Natural killer cell treated with Interleukin-12 subunit alpha and Interleukin-12 subunit beta and Interleukin-15 and Interleukin-18, amount 100 ng/mL, for 72 hours (primary cell): ENCODE data around the gene CSMD2. TPM values are rescaled to one million over a fixed set of nuclear protein-coding genes. Genes with fewer than 3 reads are reported as not detected.
A peak's percentile ranks its signal among the peaks of the same experiment; 100 is the strongest.

ENCODE experiments used
- ATAC-seq, 2 donors: fragments of 150-1000 bp; cut with Tn5 transposase in 1 of 2; sonication (Bioruptor Pico), chemical (Tn5 transposase) in 1 of 2; 2 replicates each; pipeline ENCODE4 v1.10.0; 2021
- DNase-seq: peaks from one replicate; pipeline ENCODE4 v3.0.0; 2022; ENCODE audit warnings: low spot score
- H3K27ac Mint-ChIP-seq, 2 donors: 1 replicate in 1 of 2; 2 replicates in 1 of 2; pipeline ENCODE4 v1.8.0; 2022; ENCODE audit warnings: mixed read lengths in 2 of 2, mild to moderate bottlenecking in 1 of 2, moderate library complexity in 1 of 2
- H3K27me3 Mint-ChIP-seq, 2 donors: 1 replicate in 1 of 2; 2 replicates in 1 of 2; pipeline ENCODE4 v1.8.0; 2022; ENCODE audit warnings: mixed read lengths in 2 of 2
- H3K36me3 Mint-ChIP-seq: one replicate; pipeline ENCODE4 v1.8.0; 2022; ENCODE audit warnings: mixed read lengths
- H3K4me1 Mint-ChIP-seq, 2 donors: 1 replicate in 1 of 2; 2 replicates in 1 of 2; pipeline ENCODE4 v1.8.0; 2022; ENCODE audit warnings: low read depth in 2 of 2, mixed read lengths in 2 of 2, mild to moderate bottlenecking in 1 of 2
- H3K4me3 Mint-ChIP-seq: one replicate; pipeline ENCODE4 v1.8.0; 2022; ENCODE audit warnings: mixed read lengths
- H3K9me3 Mint-ChIP-seq: 2 replicates; pipeline ENCODE4 v1.8.0; 2022; ENCODE audit warnings: mixed read lengths
- total RNA-seq, 2 donors: library from RNA; stranded (reverse); gene quantifications; one replicate each; pipeline ENCODE4 v1.2.3, GENCODE V29; 2022

The CSMD2 gene
- total RNA-seq, 2 donors from 2014 or later, result not detected

GRCh38 chr1:34166625-34167361, 1.8 kb upstream of the CSMD2 start:
- Mint-ChIP-seq H3K4me3 (no peak overlapping the region), H3K27ac (no peak overlapping the region), H3K4me1 (peaks cover 0 to 3% of the 10 kb centered on the region in 2 donors), H3K9me3 (no peaks in the 10 kb centered on the region), H3K36me3 (no peaks in the 10 kb centered on the region), H3K27me3 (peaks cover 32 to 63% of the 10 kb centered on the region in 2 donors)
- no peak for ATAC-seq
- DNase-seq, result no peak

- Mint-ChIP-seq H3K27me3 (peaks cover 36 to 63% of the 10 kb centered on the region in 2 donors), H3K36me3 (no peaks in the 10 kb centered on the region), H3K9me3 (no peaks in the 10 kb centered on the region), H3K4me1 (peaks cover 0 to 3% of the 10 kb centered on the region in 2 donors), H3K4me3 (no peak overlapping the region), H3K27ac (no peak overlapping the region)
- no peak for ATAC-seq
- no peak for DNase-seq
Observed at GRCh38 chr1:34166191-34166624, 1.2 kb upstream of the CSMD2 start.

GRCh38 chr1:34165422-34165921, 442 bp upstream of the CSMD2 start:
- no peak for DNase-seq
- Mint-ChIP-seq H3K36me3 (no peaks in the 10 kb centered on the region), H3K4me3 (no peak overlapping the region), H3K4me1 (peaks cover 0 to 3% of the 10 kb centered on the region in 2 donors), H3K9me3 (no peaks in the 10 kb centered on the region), H3K27me3 (peaks cover 37 to 63% of the 10 kb centered on the region in 2 donors), H3K27ac (no peak overlapping the region)
- no peak for ATAC-seq

GRCh38 chr1:34163792-34164731, 968 bp downstream of the CSMD2 start:
- DNase-seq, result no peak
- no peak for ATAC-seq
- Mint-ChIP-seq H3K27ac (no peak overlapping the region), H3K4me3 (peak overlapping the region; percentile 47), H3K27me3 (peaks cover 38 to 63% of the 10 kb centered on the region in 2 donors), H3K4me1 (peaks cover 0 to 3% of the 10 kb centered on the region in 2 donors), H3K9me3 (no peaks in the 10 kb centered on the region), H3K36me3 (no peaks in the 10 kb centered on the region)

GRCh38 chr1:34162852-34163766, 1.9 kb downstream of the CSMD2 start:
- Mint-ChIP-seq H3K27me3 (peaks cover 33 to 58% of the 10 kb centered on the region in 2 donors), H3K4me3 (peak overlapping the region; percentile 47), H3K36me3 (no peaks in the 10 kb centered on the region), H3K9me3 (no peaks in the 10 kb centered on the region), H3K27ac (no peak overlapping the region), H3K4me1 (peaks cover 0 to 3% of the 10 kb centered on the region in 2 donors)
- ATAC-seq (peak; percentile 61 to 69), DNase-seq (no peak)

- ATAC-seq (no peak), DNase-seq (no peak)
- Mint-ChIP-seq H3K27ac (no peak overlapping the region), H3K4me3 (no peak overlapping the region), H3K4me1 (no peaks in the 10 kb centered on the region), H3K27me3 (peaks cover 39 to 60% of the 10 kb centered on the region in 2 donors), H3K9me3 (no peaks in the 10 kb centered on the region), H3K36me3 (no peaks in the 10 kb centered on the region)
Observed at GRCh38 chr1:34156739-34157138, 8.3 kb downstream of the CSMD2 start.

GRCh38 chr1:34155860-34156259, 9.2 kb downstream of the CSMD2 start:
- peaks cover 36 to 51% of the 10 kb centered on the region in 2 donors for H3K27me3 Mint-ChIP-seq
- H3K4me3 Mint-ChIP-seq, result no peak overlapping the region
- ATAC-seq, result no peak

GRCh38 chr1:34153246-34153645, 11.8 kb downstream of the CSMD2 start:
- no peak overlapping the region for H3K27ac Mint-ChIP-seq
- H3K4me3 Mint-ChIP-seq, result no peak overlapping the region
- no peaks in the 10 kb centered on the region for H3K36me3 Mint-ChIP-seq
- H3K4me1 Mint-ChIP-seq, result no peaks in the 10 kb centered on the region
- ATAC-seq, result no peak
- no peak for DNase-seq
- no peaks in the 10 kb centered on the region for H3K9me3 Mint-ChIP-seq
- peaks cover 26 to 31% of the 10 kb centered on the region in 2 donors for H3K27me3 Mint-ChIP-seq

More at GRCh38 chr1:34155860-34156259, 9.2 kb downstream of the CSMD2 start:
- Mint-ChIP-seq H3K9me3 (no peaks in the 10 kb centered on the region), H3K4me1 (no peaks in the 10 kb centered on the region), H3K36me3 (no peaks in the 10 kb centered on the region), H3K27ac (no peak overlapping the region)
- no peak for DNase-seq

GRCh38 chr1:34149501-34149900, 15.5 kb downstream of the CSMD2 start:
- no peak overlapping the region for H3K4me3 Mint-ChIP-seq
- no peak overlapping the region for H3K27ac Mint-ChIP-seq
- no peaks in the 10 kb centered on the region for H3K4me1 Mint-ChIP-seq
- no peaks in the 10 kb centered on the region for H3K9me3 Mint-ChIP-seq
- H3K36me3 Mint-ChIP-seq, result no peaks in the 10 kb centered on the region
- ATAC-seq (peak in 1 of 2 donors; percentile 24), DNase-seq (no peak)
- peaks cover 25 to 32% of the 10 kb centered on the region in 2 donors for H3K27me3 Mint-ChIP-seq

- ATAC-seq (no peak), DNase-seq (no peak)
- Mint-ChIP-seq H3K4me1 (no peaks in the 10 kb centered on the region), H3K27me3 (peaks cover 14 to 23% of the 10 kb centered on the region in 2 donors), H3K27ac (no peak overlapping the region), H3K9me3 (no peaks in the 10 kb centered on the region), H3K36me3 (no peaks in the 10 kb centered on the region), H3K4me3 (no peak overlapping the region)
Observed at GRCh38 chr1:34147301-34147700, 17.7 kb downstream of the CSMD2 start.

GRCh38 chr1:34144766-34145165, 20.3 kb downstream of the CSMD2 start:
- H3K4me3 Mint-ChIP-seq, result no peak overlapping the region
- no peaks in the 10 kb centered on the region for H3K4me1 Mint-ChIP-seq
- no peaks in the 10 kb centered on the region for H3K9me3 Mint-ChIP-seq
- H3K27me3 Mint-ChIP-seq, result peaks cover 12 to 36% of the 10 kb centered on the region in 2 donors
- ATAC-seq (no peak), DNase-seq (no peak)
- no peak overlapping the region for H3K27ac Mint-ChIP-seq
- H3K36me3 Mint-ChIP-seq, result no peaks in the 10 kb centered on the region

- Mint-ChIP-seq H3K27ac (no peak overlapping the region), H3K27me3 (peaks cover 12 to 36% of the 10 kb centered on the region in 2 donors), H3K4me3 (no peak overlapping the region), H3K9me3 (no peaks in the 10 kb centered on the region), H3K36me3 (no peaks in the 10 kb centered on the region), H3K4me1 (no peaks in the 10 kb centered on the region)
- DNase-seq (no peak), ATAC-seq (no peak)
Observed at GRCh38 chr1:34143975-34144374, 21.1 kb downstream of the CSMD2 start.
